Right lobe of liver (tissue), 4 donors: Measurements from ENCODE around the gene KRT6A.

Experiments
- CTCF ChIP-seq, 4 donors: fragments of 200-600 bp in 3 of 4; fragments of 450-650 bp in 1 of 4; IDR thresholded peaks; one replicate each; pipeline versions ENCODE4 v1.5.1 to v1.8.0; 2016 to 2022; ENCODE audit warnings: antibody characterized with exemption in 4 of 4, mild to moderate bottlenecking in 2 of 4
- POLR2A ChIP-seq: fragments of 450-650 bp; IDR thresholded peaks from one replicate; pipeline ENCODE4 v1.6.1; 2017; ENCODE audit warnings: antibody characterized with exemption, mild to moderate bottlenecking
- donor health status: DM: no; HTN: no; CAD: no.
- donor health status: DM: no; HTN: no; CAD: no.
- donor health status: DM: no; HTN: yes; CAD: no.

- TF ChIP-seq CTCF (IDR thresholded peaks at IDR 0.05) (no peak), POLR2A (no peak)
Observed at GRCh38 chr12:52531566-52532300, 38.7 kb upstream of the KRT6A start.
